Measurements from ENCODE around the gene ADRA2C.

The ADRA2C gene

DNA sequence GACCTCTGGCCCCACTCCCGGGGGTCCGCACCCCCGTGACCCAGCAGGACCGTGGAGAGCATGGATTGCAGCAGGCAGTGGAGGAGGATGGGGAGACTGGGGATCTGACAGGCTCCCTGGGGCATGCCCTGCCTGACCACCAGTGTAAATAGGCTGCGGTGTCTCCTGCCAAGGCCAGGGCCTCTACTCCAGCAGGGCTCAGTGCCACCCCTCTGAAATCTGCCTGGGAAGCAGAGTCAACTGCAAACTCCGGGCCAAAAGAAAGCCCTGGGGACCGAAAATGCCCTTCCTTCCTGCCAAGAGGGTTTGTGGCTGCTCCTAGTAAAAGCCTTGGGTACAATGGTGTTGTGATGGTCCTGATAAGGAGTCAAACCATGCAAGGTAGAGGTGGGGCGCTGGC is 6.4 kb downstream of the ADRA2C start:
- no peak overlapping the region for H3K4me2 ChIP-seq (ENCODE audit: low read length)
- no peaks in the 10 kb centered on the region for H4K20me1 ChIP-seq (ENCODE audit: insufficient read depth, low read length)
- no peak for TF ChIP-seq EZH2phosphoT487 (IDR thresholded peaks at IDR 0.05; ENCODE audit: low read depth)
- TF ChIP-seq, protein P1, sequence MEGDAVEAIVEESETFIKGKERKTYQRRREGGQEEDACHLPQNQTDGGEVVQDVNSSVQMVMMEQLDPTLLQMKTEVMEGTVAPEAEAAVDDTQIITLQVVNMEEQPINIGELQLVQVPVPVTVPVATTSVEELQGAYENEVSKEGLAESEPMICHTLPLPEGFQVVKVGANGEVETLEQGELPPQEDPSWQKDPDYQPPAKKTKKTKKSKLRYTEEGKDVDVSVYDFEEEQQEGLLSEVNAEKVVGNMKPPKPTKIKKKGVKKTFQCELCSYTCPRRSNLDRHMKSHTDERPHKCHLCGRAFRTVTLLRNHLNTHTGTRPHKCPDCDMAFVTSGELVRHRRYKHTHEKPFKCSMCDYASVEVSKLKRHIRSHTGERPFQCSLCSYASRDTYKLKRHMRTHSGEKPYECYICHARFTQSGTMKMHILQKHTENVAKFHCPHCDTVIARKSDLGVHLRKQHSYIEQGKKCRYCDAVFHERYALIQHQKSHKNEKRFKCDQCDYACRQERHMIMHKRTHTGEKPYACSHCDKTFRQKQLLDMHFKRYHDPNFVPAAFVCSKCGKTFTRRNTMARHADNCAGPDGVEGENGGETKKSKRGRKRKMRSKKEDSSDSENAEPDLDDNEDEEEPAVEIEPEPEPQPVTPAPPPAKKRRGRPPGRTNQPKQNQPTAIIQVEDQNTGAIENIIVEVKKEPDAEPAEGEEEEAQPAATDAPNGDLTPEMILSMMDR (IDR thresholded peaks at IDR 0.05; ENCODE audit: low read depth, low read length) = no peak
- H3K4me3 ChIP-seq (ENCODE audit: low read length) = no peak overlapping the region
- no peak overlapping the region for H3K9ac ChIP-seq (ENCODE audit: low read length)
- H3K79me2 ChIP-seq (ENCODE audit: low read length) = no peaks in the 10 kb centered on the region
- H3K36me3 ChIP-seq (replicated peaks; ENCODE audit: low read depth, low read length) = no peaks in the 10 kb centered on the region
- no peaks in the 10 kb centered on the region for H3K9me3 ChIP-seq (ENCODE audit: insufficient read depth, low read length)
- H3K27me3 ChIP-seq (ENCODE audit: low read depth, low read length) = no peaks in the 10 kb centered on the region
- no peak overlapping the region for H2AFZ ChIP-seq (ENCODE audit: low read depth, low read length)
- no peak overlapping the region for H3K27ac ChIP-seq (ENCODE audit: low read length)
- H3K4me1 ChIP-seq (ENCODE audit: low read length) = no peaks in the 10 kb centered on the region

DNA sequence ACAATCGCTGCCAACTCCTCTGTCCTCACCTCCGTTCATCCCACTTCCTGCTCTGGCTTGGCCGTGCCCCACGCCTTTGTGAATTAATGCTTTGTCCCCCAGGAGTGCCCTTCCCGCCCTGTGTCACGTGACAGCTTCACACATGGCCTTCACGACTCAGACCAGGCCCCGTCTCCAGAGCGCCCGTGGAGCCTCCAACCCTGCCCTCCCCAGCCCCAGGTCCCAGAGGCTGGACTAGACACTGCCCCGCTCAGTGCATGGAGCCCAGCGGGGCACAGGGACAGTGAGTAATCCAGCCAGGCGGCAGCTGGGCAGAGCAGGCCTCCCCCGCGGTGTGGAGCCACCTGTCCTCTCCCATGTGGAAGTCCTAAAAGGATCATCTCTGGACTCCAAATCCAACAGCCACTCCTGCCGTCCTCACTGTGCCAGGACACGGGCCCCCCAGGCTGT is 7.4 kb downstream of the ADRA2C start:
- Histone ChIP-seq H3K4me3 (ENCODE audit: low read length) (no peak overlapping the region), H3K9me3 (ENCODE audit: insufficient read depth, low read length) (no peaks in the 10 kb centered on the region), H3K4me2 (ENCODE audit: low read length) (no peak overlapping the region), H4K20me1 (ENCODE audit: insufficient read depth, low read length) (no peaks in the 10 kb centered on the region), H3K4me1 (ENCODE audit: low read length) (no peaks in the 10 kb centered on the region), H3K79me2 (ENCODE audit: low read length) (no peaks in the 10 kb centered on the region), H3K9ac (ENCODE audit: low read length) (no peak overlapping the region), H3K27me3 (ENCODE audit: low read depth, low read length) (no peaks in the 10 kb centered on the region), H3K36me3 (replicated peaks; ENCODE audit: low read depth, low read length) (no peaks in the 10 kb centered on the region), H3K27ac (ENCODE audit: low read length) (no peak overlapping the region), H2AFZ (ENCODE audit: low read depth, low read length) (no peak overlapping the region)
- TF ChIP-seq EZH2phosphoT487 (IDR thresholded peaks at IDR 0.05; ENCODE audit: low read depth) = no peak
- TF ChIP-seq, protein P1 (IDR thresholded peaks at IDR 0.05; ENCODE audit: low read depth, low read length) = no peak

DNA sequence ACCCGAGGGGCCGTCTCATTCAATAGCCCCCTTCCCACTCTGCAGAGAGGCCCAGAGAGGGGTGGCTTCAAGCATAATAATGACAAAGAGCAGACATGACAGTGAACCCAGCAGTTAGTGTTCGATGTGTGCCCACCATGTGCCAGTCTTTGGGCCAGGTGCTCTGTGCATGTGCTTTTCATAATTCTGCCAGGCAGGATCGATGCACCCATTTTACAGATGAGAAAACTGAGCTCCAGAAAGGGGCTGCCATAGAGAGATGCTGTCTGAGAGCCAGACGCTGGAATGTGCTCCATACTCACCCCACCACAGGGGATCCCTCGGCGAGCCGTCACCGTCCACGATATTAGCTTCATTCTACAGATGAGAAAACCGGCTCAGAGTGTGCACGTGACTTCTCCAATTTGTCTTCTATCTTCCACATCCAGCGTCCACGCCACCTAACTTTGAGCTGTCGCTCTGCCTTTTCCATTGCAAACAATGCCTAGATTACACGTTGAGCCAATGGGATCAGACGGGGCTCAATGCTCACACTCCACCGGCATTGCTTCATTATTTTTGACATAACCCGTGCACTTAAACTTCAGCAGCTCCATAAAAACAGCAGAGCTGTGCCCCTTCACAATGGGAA is 8.2 kb downstream of the ADRA2C start:
- Histone ChIP-seq H3K9ac (ENCODE audit: low read length) (no peak overlapping the region), H3K4me2 (ENCODE audit: low read length) (no peak overlapping the region), H3K4me3 (ENCODE audit: low read length) (no peak overlapping the region), H3K4me1 (ENCODE audit: low read length) (no peaks in the 10 kb centered on the region), H3K79me2 (ENCODE audit: low read length) (no peaks in the 10 kb centered on the region), H3K36me3 (replicated peaks; ENCODE audit: low read depth, low read length) (no peaks in the 10 kb centered on the region), H4K20me1 (ENCODE audit: insufficient read depth, low read length) (no peaks in the 10 kb centered on the region), H3K9me3 (ENCODE audit: insufficient read depth, low read length) (no peaks in the 10 kb centered on the region), H3K27ac (ENCODE audit: low read length) (no peak overlapping the region), H2AFZ (ENCODE audit: low read depth, low read length) (no peak overlapping the region), H3K27me3 (ENCODE audit: low read depth, low read length) (no peaks in the 10 kb centered on the region)
- TF ChIP-seq, protein P1 (IDR thresholded peaks at IDR 0.05; ENCODE audit: low read depth, low read length) = no peak
- TF ChIP-seq EZH2phosphoT487 (IDR thresholded peaks at IDR 0.05; ENCODE audit: low read depth) = no peak

DNA sequence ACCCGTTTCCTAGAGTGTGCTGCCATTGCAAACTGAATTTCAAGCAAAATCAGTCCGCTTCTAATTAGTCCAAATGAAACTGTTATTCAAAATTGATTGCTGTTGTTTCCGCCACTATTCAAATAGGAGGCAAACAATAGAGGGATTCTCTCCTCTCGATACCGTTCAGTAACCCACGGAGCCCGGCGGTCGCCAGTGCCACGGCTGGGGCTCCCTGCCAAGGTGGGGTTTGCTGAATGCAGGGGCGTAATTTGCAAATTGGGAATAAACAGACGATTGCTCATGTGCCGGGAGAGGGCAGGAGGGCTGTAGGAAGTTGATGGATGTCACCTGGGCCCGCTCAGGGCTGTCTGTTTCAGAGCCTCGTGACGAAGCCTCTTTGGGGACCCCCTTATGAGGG is 8.8 kb downstream of the ADRA2C start:
- Histone ChIP-seq H3K9ac (ENCODE audit: low read length) (no peak overlapping the region), H2AFZ (ENCODE audit: low read depth, low read length) (no peak overlapping the region), H3K27me3 (ENCODE audit: low read depth, low read length) (no peaks in the 10 kb centered on the region), H3K4me3 (ENCODE audit: low read length) (no peak overlapping the region), H3K9me3 (ENCODE audit: insufficient read depth, low read length) (no peaks in the 10 kb centered on the region), H3K79me2 (ENCODE audit: low read length) (no peaks in the 10 kb centered on the region), H4K20me1 (ENCODE audit: insufficient read depth, low read length) (no peaks in the 10 kb centered on the region), H3K4me1 (ENCODE audit: low read length) (no peaks in the 10 kb centered on the region), H3K4me2 (ENCODE audit: low read length) (no peak overlapping the region), H3K36me3 (replicated peaks; ENCODE audit: low read depth, low read length) (no peaks in the 10 kb centered on the region), H3K27ac (ENCODE audit: low read length) (no peak overlapping the region)
- no peak for TF ChIP-seq EZH2phosphoT487 (IDR thresholded peaks at IDR 0.05; ENCODE audit: low read depth)
- TF ChIP-seq, protein P1 (IDR thresholded peaks at IDR 0.05; ENCODE audit: low read depth, low read length) = no peak
